Measurements from ENCODE around the gene LAMA2.

GRCh38 chr6:129342796-129343195, 459.9 kb downstream of the LAMA2 start:
- TF ChIP-seq CTCF (IDR thresholded peaks at IDR 0.05; ENCODE audit: low read length) (no peak), EZH2 (optimal IDR thresholded peaks at IDR 0.05; ENCODE audit: low read depth, low read length) (no peak), EZH2phosphoT487 (IDR thresholded peaks at IDR 0.05; ENCODE audit: low read length) (no peak)
